GM12864 (cell line): Measurements from ENCODE around the gene SEMA5A.

ENCODE experiments used
- DNase-seq: peaks from one replicate; pipeline ENCODE4 v3.0.0-alpha.2; 2011; ENCODE audit warnings: low read depth
- H3K4me3 ChIP-seq: 2 replicates; pipeline ENCODE4 v1.5.1; 2011; ENCODE audit warnings: mild to moderate bottlenecking, low read depth, low read length, control low read depth
- TF ChIP-seq, protein P1 (sequence below): IDR thresholded peaks from 2 replicates; pipeline ENCODE4 v1.5.1; 2011; ENCODE audit warnings: low read depth, mild to moderate bottlenecking, moderate library complexity, low read length, control low read depth, inconsistent platforms; ENCODE audit errors: missing control alignments

SEMA5A gene

GRCh38 chr5:9226016-9226536 is 319.8 kb downstream of the SEMA5A start:
- DNase-seq, result no peak
- no peak overlapping the region for H3K4me3 ChIP-seq
- TF ChIP-seq, protein P1, sequence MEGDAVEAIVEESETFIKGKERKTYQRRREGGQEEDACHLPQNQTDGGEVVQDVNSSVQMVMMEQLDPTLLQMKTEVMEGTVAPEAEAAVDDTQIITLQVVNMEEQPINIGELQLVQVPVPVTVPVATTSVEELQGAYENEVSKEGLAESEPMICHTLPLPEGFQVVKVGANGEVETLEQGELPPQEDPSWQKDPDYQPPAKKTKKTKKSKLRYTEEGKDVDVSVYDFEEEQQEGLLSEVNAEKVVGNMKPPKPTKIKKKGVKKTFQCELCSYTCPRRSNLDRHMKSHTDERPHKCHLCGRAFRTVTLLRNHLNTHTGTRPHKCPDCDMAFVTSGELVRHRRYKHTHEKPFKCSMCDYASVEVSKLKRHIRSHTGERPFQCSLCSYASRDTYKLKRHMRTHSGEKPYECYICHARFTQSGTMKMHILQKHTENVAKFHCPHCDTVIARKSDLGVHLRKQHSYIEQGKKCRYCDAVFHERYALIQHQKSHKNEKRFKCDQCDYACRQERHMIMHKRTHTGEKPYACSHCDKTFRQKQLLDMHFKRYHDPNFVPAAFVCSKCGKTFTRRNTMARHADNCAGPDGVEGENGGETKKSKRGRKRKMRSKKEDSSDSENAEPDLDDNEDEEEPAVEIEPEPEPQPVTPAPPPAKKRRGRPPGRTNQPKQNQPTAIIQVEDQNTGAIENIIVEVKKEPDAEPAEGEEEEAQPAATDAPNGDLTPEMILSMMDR, result no peak

- H3K4me3 ChIP-seq, result no peak overlapping the region
- no peak for DNase-seq
- TF ChIP-seq, protein P1, result no peak
Measured at GRCh38 chr5:9222054-9222976, 323.6 kb downstream of the SEMA5A start.

DNA sequence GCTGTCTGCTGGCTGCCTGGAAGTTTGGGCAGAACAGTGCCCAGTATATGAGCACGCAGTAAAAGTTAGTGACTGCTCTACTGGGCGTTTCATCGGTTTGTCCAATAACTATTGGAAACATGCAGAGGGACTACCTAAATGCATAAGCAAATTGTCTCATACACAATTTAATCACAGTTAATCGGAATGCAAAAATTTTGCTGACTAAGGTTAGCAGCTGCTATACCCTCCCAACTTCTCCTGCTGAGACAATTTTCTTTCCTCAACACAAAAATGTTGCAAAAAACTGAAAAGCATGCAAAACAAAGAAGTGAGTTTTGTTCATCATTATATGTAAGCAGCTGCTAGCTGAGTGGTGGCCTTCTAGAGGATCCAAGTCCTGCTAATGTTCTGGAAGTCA is 327.5 kb downstream of the SEMA5A start:
- H3K4me3 ChIP-seq, result no peak overlapping the region
- TF ChIP-seq, protein P1, result no peak
- DNase-seq, result no peak

GRCh38 chr5:9212605-9213004 is 333.3 kb downstream of the SEMA5A start:
- no peak for DNase-seq
- H3K4me3 ChIP-seq, result no peak overlapping the region
- TF ChIP-seq, protein P1, result no peak

DNA sequence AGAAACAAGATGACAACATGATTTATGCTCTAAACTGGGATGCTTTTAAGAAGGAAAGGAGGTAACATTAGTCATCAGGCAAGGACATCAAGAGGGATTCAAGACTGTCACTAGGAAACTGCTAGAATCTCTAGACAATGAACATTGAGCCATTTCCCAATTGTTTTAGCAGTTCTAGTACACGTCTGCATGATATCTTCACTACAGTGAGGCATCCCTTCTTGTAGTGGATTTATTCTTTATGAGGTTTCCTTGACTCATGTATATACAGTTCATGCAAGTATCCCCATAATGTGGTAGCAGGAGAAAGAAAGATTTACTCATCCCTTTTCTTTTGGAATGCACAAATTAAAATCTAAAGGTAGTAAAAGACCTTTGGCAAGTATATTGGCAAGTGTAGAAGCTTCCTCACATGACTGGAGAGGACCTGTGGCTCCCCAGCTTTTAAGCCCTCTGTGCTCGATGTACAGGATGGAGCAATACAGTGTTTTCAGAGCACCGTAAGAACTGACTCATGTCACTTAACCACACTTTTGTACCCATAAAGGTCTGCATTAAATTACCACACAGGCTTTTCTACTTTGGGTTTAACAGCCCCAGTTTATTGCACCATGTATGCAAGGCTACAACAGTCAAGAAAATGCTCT is 335.9 kb downstream of the SEMA5A start:
- TF ChIP-seq, protein P1, result no peak
- no peak overlapping the region for H3K4me3 ChIP-seq
- DNase-seq, result no peak

GRCh38 chr5:9207817-9208418 is 338.0 kb downstream of the SEMA5A start:
- peak; percentile 37 for DNase-seq
- no peak overlapping the region for H3K4me3 ChIP-seq
- TF ChIP-seq, protein P1, result peak; percentile 40
